K562 (cell line): ENCODE results near the gene SLTM. TPM values are rescaled to one million over a fixed set of nuclear protein-coding genes. Genes with fewer than 3 reads are reported as not detected.

ENCODE experiments used
- ATAC-seq: fragments of 200-7000 bp; cut with Tn5 transposase; 3 replicates; pipeline ENCODE4 v1.9.1; 2020; ENCODE audit warnings: moderate library complexity
- BruUV-seq: library from RNA; stranded (reverse); fragments of 400-500 nt; replicated peaks from 2 replicates; lab custom pipeline; 2021; lab: Mats Ljungman, UMichigan
- CTCF ChIA-PET: fragments of 300-600 bp; formaldehyde crosslinking; extraction: SDS; loops from one replicate; lab custom pipeline; 2021; ENCODE audit warnings: low intra/inter-chr PET ratio; lab: Yijun Ruan, JAX
- POLR2A ChIA-PET: fragments of 300-600, 350-650 bp; sonication (Branson Sonifier 250); formaldehyde crosslinking; extraction: SDS; loops from one replicate; lab custom pipeline; 2021; ENCODE audit warnings: antibody characterized with exemption, inconsistent platforms; lab: Yijun Ruan, JAX
- DNase-seq, 4 experiments: peaks; one replicate each; pipeline versions ENCODE4 v3.0.0 to v3.0.0-alpha.2; 2011 to 2018; ENCODE audit warnings: low spot score in 3 of 4, mixed read lengths in 3 of 4; ENCODE audit errors: extremely low read depth in 1 of 4
- FAIRE-seq: peaks from 2 replicates; lab custom pipeline; 2011; peaks lifted over from hg19 to GRCh38; lab: Jason Lieb, UNC
- H2AFZ ChIP-seq: 2 replicates; pipeline ENCODE4 v1.6.0; 2011; ENCODE audit warnings: low read depth, low read length, control low read depth, inconsistent platforms
- H3K27ac ChIP-seq: fragments of 200-600 bp; 3 replicates; pipeline ENCODE4 v1.8.0; 2011; ENCODE audit warnings: low read depth, mild to moderate bottlenecking, control low read depth, inconsistent platforms, low read length, moderate library complexity, mixed read lengths; ENCODE audit errors: extremely low read depth
- H3K27me3 ChIP-seq, 2 experiments: fragments of 300-600 bp in 1 of 2; 2 replicates in 1 of 2; 3 replicates in 1 of 2; pipeline versions ENCODE4 v1.6.0 to v1.8.0; 2011; ENCODE audit warnings: inconsistent platforms in 2 of 2, low read length in 2 of 2, mild to moderate bottlenecking in 1 of 2, mixed read lengths in 1 of 2, moderate library complexity in 1 of 2; ENCODE audit not compliant: control insufficient read depth in 2 of 2, insufficient read depth in 2 of 2
- H3K36me3 ChIP-seq: fragments of 300-600 bp; 3 replicates; pipeline ENCODE4 v1.8.0; 2011; ENCODE audit warnings: mild to moderate bottlenecking, low read length, inconsistent platforms; ENCODE audit not compliant: control insufficient read depth, insufficient read depth
- H3K4me1 ChIP-seq, 2 experiments: fragments of 200-600 bp in 1 of 2; replicated peaks in 1 of 2; 2 replicates in 1 of 2; 3 replicates in 1 of 2; pipeline versions ENCODE4 v1.5.1 to v1.8.0; 2011; ENCODE audit warnings: inconsistent platforms in 2 of 2, low read length in 2 of 2, mild to moderate bottlenecking in 1 of 2, mixed read lengths in 1 of 2, moderate library complexity in 1 of 2; ENCODE audit not compliant: control insufficient read depth in 2 of 2, insufficient read depth in 2 of 2
- H3K4me2 ChIP-seq: 2 replicates; pipeline ENCODE4 v1.6.1; 2011; ENCODE audit warnings: low read length, control low read depth, inconsistent platforms, mixed read lengths; ENCODE audit not compliant: insufficient read depth
- H3K4me3 ChIP-seq: fragments of 200-600 bp; sonication (generic), shearing (Covaris generic); 2 replicates; pipeline ENCODE4 v1.5.1; 2016; ENCODE audit warnings: control low read depth, inconsistent platforms
- H3K79me2 ChIP-seq: fragments of 200-600 bp; 3 replicates; pipeline ENCODE4 v1.8.0; 2011; ENCODE audit warnings: low read length, inconsistent platforms; ENCODE audit not compliant: control insufficient read depth, insufficient read depth
- H3K9ac ChIP-seq, 2 experiments: 2 replicates each; pipeline versions ENCODE4 v1.6.0 to v1.6.1; 2011; ENCODE audit warnings: low read depth in 2 of 2, low read length in 2 of 2, control low read depth in 1 of 2, inconsistent platforms in 1 of 2, mild to moderate bottlenecking in 1 of 2, mixed read lengths in 1 of 2; ENCODE audit not compliant: insufficient read depth in 1 of 2
- H3K9me1 ChIP-seq: one replicate; pipeline ENCODE4 v1.6.0; 2011; ENCODE audit warnings: inconsistent platforms, mild to moderate bottlenecking, low read length, moderate library complexity; ENCODE audit not compliant: control insufficient read depth, insufficient read depth
- H3K9me3 ChIP-seq: replicated peaks from 2 replicates; pipeline ENCODE4 v1.5.1; 2011; ENCODE audit warnings: low read depth, low read length, inconsistent platforms; ENCODE audit not compliant: control insufficient read depth, insufficient read depth
- H4K20me1 ChIP-seq: replicated peaks from 2 replicates; pipeline ENCODE4 v1.6.1; 2011; ENCODE audit warnings: low read length, inconsistent platforms, mixed read lengths; ENCODE audit not compliant: control insufficient read depth, insufficient read depth
- C11orf30 ChIP-seq: fragments of 450-650 bp; IDR thresholded peaks from 2 replicates; pipeline ENCODE4 v1.6.1; 2016; ENCODE audit warnings: low read depth, mild to moderate bottlenecking
- CBFB ChIP-seq: sonication (generic); formaldehyde crosslinking; IDR thresholded peaks from 2 replicates; pipeline ENCODE4 v1.4.0; 2020; ENCODE audit warnings: mild to moderate bottlenecking, missing genetic modification reagents
- MTA1 ChIP-seq: fragments of 450-650 bp; IDR thresholded peaks from 2 replicates; pipeline ENCODE4 v1.6.1; 2017; ENCODE audit warnings: borderline replicate concordance
- SIN3B ChIP-seq: fragments of 450-650 bp; IDR thresholded peaks from 2 replicates; pipeline ENCODE4 v1.6.1; 2017; ENCODE audit warnings: low read depth, mild to moderate bottlenecking, moderate library complexity
- SOX6 ChIP-seq: fragments of 450-650 bp; IDR thresholded peaks from 2 replicates; pipeline ENCODE4 v1.6.1; 2014; ENCODE audit warnings: mild to moderate bottlenecking
- SREBF2 ChIP-seq: sonication (generic); formaldehyde crosslinking; IDR thresholded peaks from 2 replicates; pipeline ENCODE4 v1.4.0; 2020; ENCODE audit warnings: mild to moderate bottlenecking, missing genetic modification reagents
- TARDBP ChIP-seq: fragments of 450-650 bp; IDR thresholded peaks from 2 replicates; pipeline ENCODE4 v1.6.1; 2016
- TEAD1 ChIP-seq, 2 experiments: fragments of 450-650 bp in 1 of 2; sonication (generic) in 1 of 2; formaldehyde crosslinking; IDR thresholded peaks; 2 replicates each; pipeline versions ENCODE4 v1.4.0 to v1.8.0; 2020 to 2022; ENCODE audit warnings: mild to moderate bottlenecking in 2 of 2, missing genetic modification reagents in 1 of 2
- TFAM ChIP-seq: fragments of 250-450 bp; sonication (Bioruptor Pico); conservative IDR thresholded peaks from 2 replicates; pipeline ENCODE4 v1.5.0; 2021; ENCODE audit warnings: mild to moderate bottlenecking, moderate library complexity
- THAP12 ChIP-seq: fragments of 250-450 bp; sonication (Bioruptor Pico); IDR thresholded peaks from 2 replicates; pipeline ENCODE4 v1.9.0; 2021; ENCODE audit warnings: mild to moderate bottlenecking, inconsistent platforms
- ZC3H8 ChIP-seq: fragments of 450-650 bp; IDR thresholded peaks from 2 replicates; pipeline ENCODE4 v1.6.1; 2017
- ZNF316 ChIP-seq: fragments of 450-650 bp; IDR thresholded peaks from 2 replicates; pipeline ENCODE4 v1.6.1; 2016
- ZNF347 ChIP-seq: fragments of 450-650 bp; formaldehyde crosslinking; IDR thresholded peaks from 2 replicates; pipeline ENCODE4 v1.4.0; 2020; ENCODE audit warnings: low read depth, mild to moderate bottlenecking, moderate library complexity
- ZNF780A ChIP-seq: fragments of 250-450 bp; sonication (Bioruptor Pico); IDR thresholded peaks from 2 replicates; pipeline ENCODE4 v1.5.0; 2021; ENCODE audit warnings: mild to moderate bottlenecking
- WGBS: fragments of 100-300 bp; shearing (Covaris generic); methylation state at CpG from one replicate; pipeline ENCODE4 v1.1.6; 2016; ENCODE audit warnings: low coverage, mixed read lengths; ENCODE audit not compliant: insufficient coverage; ENCODE audit errors: missing lambda C conversion rate; 5-methylcytosine and 5-hydroxymethylcytosine counted together
- in situ Hi-C: fragments of 300-500 bp; cut with MboI; formaldehyde crosslinking; loops from 4 replicates; pipeline ENCODE4 v1.15.0; 2018; ENCODE audit warnings: inconsistent platforms, mixed read lengths
- intact Hi-C: fragments of 100-400 bp; cut with micrococcal nuclease; formaldehyde crosslinking; loops from 2 replicates; pipeline ENCODE4 v1.14.2; 2022
- polyA plus RNA-seq, 8 experiments: library from polyadenylated mRNA; depleted of rRNA in 4 of 8; stranded (reverse) in 5 of 8; unstranded in 3 of 8; fragments of >200 nt; fragmentation: Nextera tagmentation in 2 of 8; fragmentation: Illumina TruSeq in 1 of 8; extraction: Ambion mirVana in 2 of 8; extraction: Trizol in 1 of 8; gene quantifications; 2 replicates each; pipeline versions ENCODE4 v1.2.1 to v1.2.3, GENCODE V29; 2011 to 2014; ENCODE audit warnings: inconsistent platforms in 1 of 8, missing spikeins in 1 of 8
- total RNA-seq, 7 experiments: library from RNA; depleted of rRNA in 6 of 7; stranded (reverse); fragments of >200 nt in 6 of 7; fragmentation: Illumina TruSeq in 2 of 7; extraction: Trizol in 2 of 7; gene quantifications; 2 replicates each; pipeline versions ENCODE4 v1.2.1 to v1.2.3, GENCODE V29; 2011 to 2021; ENCODE audit warnings: low replicate concordance in 1 of 7
- TF ChIP-seq, protein P1 (sequence below): fragments of 250-450 bp; sonication (Bioruptor Pico); IDR thresholded peaks from 2 replicates; pipeline ENCODE4 v1.4.0; 2020; ENCODE audit warnings: mild to moderate bottlenecking, moderate library complexity
- TF ChIP-seq, protein P2 (sequence below): fragments of 250-450 bp; sonication (Bioruptor Pico); IDR thresholded peaks from 2 replicates; pipeline ENCODE4 v1.6.1; 2021; ENCODE audit warnings: mild to moderate bottlenecking

The SLTM gene
- total and polyA plus RNA-seq, 9 of the 15 experiments (the other 6 are each of a cell fraction or from before 2014, with no cell fraction given), result 39.5 to 163 (median 102) TPM

- TF ChIP-seq, protein P1, sequence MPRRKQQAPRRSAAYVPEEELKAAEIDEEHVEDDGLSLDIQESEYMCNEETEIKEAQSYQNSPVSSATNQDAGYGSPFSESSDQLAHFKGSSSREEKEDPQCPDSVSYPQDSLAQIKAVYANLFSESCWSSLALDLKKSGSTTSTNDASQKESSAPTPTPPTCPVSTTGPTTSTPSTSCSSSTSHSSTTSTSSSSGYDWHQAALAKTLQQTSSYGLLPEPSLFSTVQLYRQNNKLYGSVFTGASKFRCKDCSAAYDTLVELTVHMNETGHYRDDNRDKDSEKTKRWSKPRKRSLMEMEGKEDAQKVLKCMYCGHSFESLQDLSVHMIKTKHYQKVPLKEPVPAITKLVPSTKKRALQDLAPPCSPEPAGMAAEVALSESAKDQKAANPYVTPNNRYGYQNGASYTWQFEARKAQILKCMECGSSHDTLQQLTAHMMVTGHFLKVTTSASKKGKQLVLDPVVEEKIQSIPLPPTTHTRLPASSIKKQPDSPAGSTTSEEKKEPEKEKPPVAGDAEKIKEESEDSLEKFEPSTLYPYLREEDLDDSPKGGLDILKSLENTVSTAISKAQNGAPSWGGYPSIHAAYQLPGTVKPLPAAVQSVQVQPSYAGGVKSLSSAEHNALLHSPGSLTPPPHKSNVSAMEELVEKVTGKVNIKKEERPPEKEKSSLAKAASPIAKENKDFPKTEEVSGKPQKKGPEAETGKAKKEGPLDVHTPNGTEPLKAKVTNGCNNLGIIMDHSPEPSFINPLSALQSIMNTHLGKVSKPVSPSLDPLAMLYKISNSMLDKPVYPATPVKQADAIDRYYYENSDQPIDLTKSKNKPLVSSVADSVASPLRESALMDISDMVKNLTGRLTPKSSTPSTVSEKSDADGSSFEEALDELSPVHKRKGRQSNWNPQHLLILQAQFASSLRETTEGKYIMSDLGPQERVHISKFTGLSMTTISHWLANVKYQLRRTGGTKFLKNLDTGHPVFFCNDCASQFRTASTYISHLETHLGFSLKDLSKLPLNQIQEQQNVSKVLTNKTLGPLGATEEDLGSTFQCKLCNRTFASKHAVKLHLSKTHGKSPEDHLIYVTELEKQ (CRISPR knock-in tag), result no peak
- TF ChIP-seq, protein P2, sequence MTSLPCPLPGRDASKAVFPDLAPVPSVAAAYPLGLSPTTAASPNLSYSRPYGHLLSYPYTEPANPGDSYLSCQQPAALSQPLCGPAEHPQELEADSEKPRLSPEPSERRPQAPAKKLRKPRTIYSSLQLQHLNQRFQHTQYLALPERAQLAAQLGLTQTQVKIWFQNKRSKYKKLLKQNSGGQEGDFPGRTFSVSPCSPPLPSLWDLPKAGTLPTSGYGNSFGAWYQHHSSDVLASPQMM (CRISPR knock-in tag), result no peak
- TF ChIP-seq ZNF316 (peak; percentile 74), SREBF2 (CRISPR knock-in tag) (no peak)
Measured at GRCh38 chr15:58842713-58843396, 90.6 kb downstream of the SLTM start (continued).

DNA sequence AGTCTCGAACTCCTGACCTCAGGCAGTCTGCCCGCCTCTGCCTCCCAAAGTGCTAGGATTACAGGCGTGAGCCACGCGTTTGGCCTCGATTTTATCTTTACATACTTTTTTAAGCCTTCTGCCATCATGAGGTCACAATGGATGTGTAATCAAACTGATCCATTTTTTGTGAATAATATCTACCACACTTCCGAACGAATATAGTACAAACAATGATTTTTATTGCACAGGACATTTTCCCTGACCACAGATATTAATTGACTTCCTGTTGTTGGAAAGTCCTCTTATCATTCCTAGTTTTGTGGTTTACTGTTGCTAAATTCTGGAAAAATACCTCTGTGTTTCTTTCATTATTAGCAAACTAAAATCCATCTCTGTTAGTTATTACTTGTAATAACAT, 93.4 kb downstream of the SLTM start:
- in situ Hi-C loops, result no loop called here
- CTCF ChIA-PET, result no interaction called here
- no peak for TF ChIP-seq ZNF780A (CRISPR knock-in tag)
- TF ChIP-seq TEAD1 (CRISPR knock-in tag; IDR thresholded peaks at IDR 0.05), result no peak
- TF ChIP-seq ZC3H8, result no peak
- no peak for TF ChIP-seq C11orf30
- no peak for TF ChIP-seq ZNF347
- no peak for TF ChIP-seq TARDBP
- TF ChIP-seq SOX6, result no peak
- TF ChIP-seq THAP12 (CRISPR knock-in tag), result no peak
- TF ChIP-seq CBFB, result no peak
- TF ChIP-seq MTA1, result no peak
- TF ChIP-seq SIN3B, result no peak
- TF ChIP-seq TFAM, result no peak

More for the DNA sequence above, 93.4 kb downstream of the SLTM start:
- no peak overlapping the region for H3K4me3 ChIP-seq
- no peaks in the 10 kb centered on the region for H3K27me3 ChIP-seq
- H2AFZ ChIP-seq, result no peak overlapping the region
- FAIRE-seq (no peak), ATAC-seq (no peak), DNase-seq (no peak)
- no TSS peak for BruUV-seq
- H3K4me2 ChIP-seq, result no peak overlapping the region
- H3K4me1 ChIP-seq, result peaks cover 5 to 8% of the 10 kb centered on the region in 2 experiments; a peak in 4 of 5 replicates
- H3K27ac ChIP-seq, result no peak overlapping the region
- intact Hi-C loops, result no loop called here
- H3K9ac ChIP-seq, result no peak overlapping the region
- POLR2A ChIA-PET, result interaction anchor here (0.7 to 1.0 kb wide), 3 partner anchors 9 to 15 kb away, joined by 3 to 5 read pairs (median 3); no protein-coding TSS in a partner anchor
- H3K9me1 ChIP-seq, result no peaks in the 10 kb centered on the region
- WGBS, result 64% methylated on average over 8 of the region's 8 CpGs
- no peaks in the 10 kb centered on the region for H4K20me1 ChIP-seq
- H3K36me3 ChIP-seq, result peaks cover 3% of the 10 kb centered on the region; the same call in 1 of the 3 replicates
- H3K9me3 ChIP-seq, result no peaks in the 10 kb centered on the region
- no peaks in the 10 kb centered on the region for H3K79me2 ChIP-seq
